BJ (cell line): ENCODE results near the gene RPP21. TPM values are rescaled to one million over a fixed set of nuclear protein-coding genes. Genes with fewer than 3 reads are reported as not detected.

Source experiments
- CTCF ChIA-PET: fragments of 350-600 bp; formaldehyde crosslinking; extraction: SDS; loops from one replicate; lab custom pipeline; 2021; ENCODE audit warnings: antibody characterized with exemption, inconsistent platforms; lab: Yijun Ruan, JAX
- POLR2A ChIA-PET: fragments of 300-600 bp; sonication (Branson Sonifier 250); formaldehyde crosslinking; extraction: SDS; loops from one replicate; lab custom pipeline; 2021; ENCODE audit warnings: antibody characterized with exemption; lab: Charles Lee
- DNase-seq: peaks from one replicate; pipeline ENCODE4 v3.0.0-alpha.2; 2011; ENCODE audit warnings: low read depth
- H3K27me3 ChIP-seq: 2 replicates; pipeline ENCODE4 v1.6.0; 2011; ENCODE audit warnings: low read length; ENCODE audit not compliant: control insufficient read depth, insufficient read depth
- H3K36me3 ChIP-seq: 2 replicates; pipeline ENCODE4 v1.5.1; 2011; ENCODE audit warnings: low read length; ENCODE audit not compliant: control insufficient read depth, insufficient read depth
- H3K4me3 ChIP-seq: 2 replicates; pipeline ENCODE4 v1.5.1; 2011; ENCODE audit warnings: low read depth, mild to moderate bottlenecking, control low read depth, low read length
- CTCF ChIP-seq: IDR thresholded peaks from 2 replicates; pipeline ENCODE4 v1.5.1; 2011; ENCODE audit warnings: low read depth, mild to moderate bottlenecking, control low read depth, inconsistent platforms, low read length, moderate library complexity; ENCODE audit not compliant: insufficient read depth
- polyA plus RNA-seq: library from polyadenylated mRNA; depleted of rRNA; stranded (reverse); fragments of >200 nt; gene quantifications from 2 replicates; pipeline ENCODE4 v1.2.3, GENCODE V29; 2011

Gene RPP21
- polyA plus RNA-seq, 1 experiment, result 28.3 TPM

DNA sequence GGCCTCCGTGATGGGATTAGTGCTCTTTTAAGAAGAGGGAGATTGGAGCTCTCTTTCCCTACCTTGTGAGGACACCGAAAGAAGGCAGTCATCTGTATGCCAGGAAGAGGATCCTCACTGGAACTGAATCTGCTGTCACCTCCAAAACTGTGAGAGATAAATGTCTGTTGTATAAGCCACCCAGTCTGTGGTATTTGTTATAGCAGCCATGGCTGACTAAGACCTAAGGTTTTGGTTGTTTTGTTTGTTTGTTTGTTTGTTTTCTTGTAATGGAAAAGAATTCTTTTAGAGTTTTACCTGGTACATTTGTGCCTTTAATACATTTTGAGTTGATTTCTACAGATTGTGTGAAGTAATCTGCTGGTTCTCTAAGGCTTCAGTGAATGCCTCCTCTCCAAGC is 7.6 kb downstream of the RPP21 start:
- no peak overlapping the region for H3K4me3 ChIP-seq
- no peaks in the 10 kb centered on the region for H3K36me3 ChIP-seq
- POLR2A ChIA-PET, result no interaction called here
- CTCF ChIA-PET, result no interaction called here
- no peak for TF ChIP-seq CTCF
- peaks cover 6% of the 10 kb centered on the region for H3K27me3 ChIP-seq
- DNase-seq, result no peak

GRCh38 chr6:30355281-30355680 is 10.3 kb downstream of the RPP21 start:
- Histone ChIP-seq H3K27me3 (peaks cover 24% of the 10 kb centered on the region), H3K36me3 (no peaks in the 10 kb centered on the region), H3K4me3 (no peak overlapping the region)
- TF ChIP-seq CTCF, result no peak
- CTCF ChIA-PET, result interaction anchor here (2.3 kb wide), 1 partner anchor 42 kb away, joined by 10 read pairs; no protein-coding TSS in a partner anchor
- no peak for DNase-seq
- POLR2A ChIA-PET, result no interaction called here

DNA sequence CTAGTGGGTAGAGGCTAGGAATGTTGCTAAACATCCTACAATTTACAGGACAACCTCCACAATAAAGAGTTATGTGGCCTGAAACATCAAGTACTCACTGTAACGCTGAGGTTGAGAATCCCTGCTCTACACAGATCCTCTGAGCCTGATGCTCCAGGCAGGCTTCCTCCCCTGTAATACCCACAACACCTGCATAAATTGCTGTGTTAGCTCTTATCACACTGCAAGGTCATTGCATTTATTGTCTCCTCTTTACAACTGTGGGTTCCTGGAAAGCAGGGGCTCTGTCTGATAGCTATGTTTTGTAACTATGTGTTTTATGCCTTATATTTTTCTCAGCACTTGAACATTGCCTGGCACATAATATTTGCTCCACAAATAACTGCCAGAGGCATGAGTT is 11.6 kb downstream of the RPP21 start:
- Histone ChIP-seq H3K4me3 (no peak overlapping the region), H3K27me3 (peaks cover 26% of the 10 kb centered on the region), H3K36me3 (no peaks in the 10 kb centered on the region)
- CTCF ChIA-PET, result interaction anchor here (1.1 to 2.3 kb wide), 3 partner anchors 19 to 41 kb away, joined by 3 to 10 read pairs (median 4); no protein-coding TSS in a partner anchor
- POLR2A ChIA-PET, result no interaction called here
- no peak for DNase-seq
- no peak for TF ChIP-seq CTCF

DNA sequence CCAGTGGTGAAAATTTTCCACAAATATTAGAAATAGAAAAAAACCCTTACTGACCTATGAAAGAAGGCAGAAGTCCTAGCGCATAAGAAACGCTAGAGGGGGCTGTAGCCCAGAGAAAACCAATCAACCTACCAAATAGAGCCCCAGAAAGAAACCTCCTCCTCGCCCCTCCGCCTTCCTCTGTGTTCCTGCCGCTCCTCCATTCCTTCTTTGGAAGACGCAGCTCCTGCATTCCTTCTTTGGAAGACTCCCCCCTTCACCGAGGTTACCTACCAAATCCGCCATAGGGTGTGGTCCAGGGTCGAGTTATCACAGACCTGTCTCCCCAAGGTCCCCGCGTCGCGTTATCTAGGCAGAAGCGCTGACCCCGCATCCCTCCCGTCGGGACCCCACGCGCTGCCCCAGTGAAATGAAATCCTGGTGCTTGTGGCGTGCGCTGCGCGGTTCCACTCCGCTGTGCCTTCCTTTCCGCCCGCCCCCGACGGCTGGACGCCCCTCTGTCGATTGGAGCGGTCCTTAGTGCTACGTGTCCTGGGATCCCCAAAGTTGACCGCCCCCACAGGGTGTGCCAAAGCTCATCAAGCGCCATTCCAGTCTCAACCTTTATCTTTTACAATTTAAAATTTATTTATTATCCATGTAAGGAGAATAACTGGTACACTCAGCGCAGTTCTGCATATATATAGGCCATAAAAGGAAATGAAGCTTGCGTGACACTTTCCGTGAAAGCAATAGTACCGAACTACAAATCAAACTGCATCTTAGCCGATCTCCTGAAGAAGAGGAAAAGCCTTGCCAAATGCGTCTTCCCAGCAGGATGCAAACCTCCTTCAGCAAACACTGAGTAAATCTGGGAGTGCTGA is 13.0 kb downstream of the RPP21 start:
- POLR2A ChIA-PET, result interaction anchor here (0.6 kb wide), 1 partner anchor 34 kb away, joined by 5 read pairs; no protein-coding TSS in a partner anchor
- TF ChIP-seq CTCF, result peak; percentile 76
- DNase-seq, result peak; percentile 16
- H3K27me3 ChIP-seq, result peaks cover 31% of the 10 kb centered on the region
- H3K36me3 ChIP-seq, result no peaks in the 10 kb centered on the region
- CTCF ChIA-PET, result interaction anchor here (0.6 to 3.1 kb wide), 14 partner anchors 9 to 1306 kb away, joined by 3 to 15 read pairs (median 3); no protein-coding TSS in a partner anchor
- peak overlapping the region; percentile 36 for H3K4me3 ChIP-seq

DNA sequence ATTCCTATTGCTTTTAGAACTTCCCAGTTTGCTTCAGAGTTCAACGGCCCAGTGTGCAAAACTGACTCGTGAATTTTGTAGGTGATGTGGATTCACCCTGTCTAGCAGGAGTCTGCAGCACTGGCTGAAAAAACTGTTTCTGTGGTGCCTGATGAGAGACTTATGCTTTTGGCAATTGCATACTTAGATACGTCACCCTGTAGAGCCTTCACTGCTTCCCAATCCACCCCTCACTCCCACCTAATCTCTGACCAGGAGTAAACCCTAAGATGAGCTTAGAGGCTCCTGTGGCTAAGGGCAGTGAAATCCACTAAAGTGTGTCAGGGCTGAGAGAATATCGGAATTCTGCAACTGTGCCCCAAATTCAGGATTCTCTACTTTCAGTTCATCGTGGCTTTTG is 14.3 kb downstream of the RPP21 start:
- no peak for DNase-seq
- Histone ChIP-seq H3K27me3 (peaks cover 31% of the 10 kb centered on the region), H3K36me3 (no peaks in the 10 kb centered on the region), H3K4me3 (no peak overlapping the region)
- no peak for TF ChIP-seq CTCF
- CTCF ChIA-PET, result interaction anchor here (0.7 to 3.1 kb wide), 6 partner anchors 9 to 143 kb away, joined by 3 to 15 read pairs (median 4); no protein-coding TSS in a partner anchor
- POLR2A ChIA-PET, result no interaction called here
